Epithelial cell of esophagus (primary cell): ENCODE measurements around the gene LGI4.

Source experiments
- DNase-seq: peaks from one replicate; pipeline ENCODE4 v3.0.0; 2010; ENCODE audit warnings: low read depth
- H3K4me3 ChIP-seq: 2 replicates; pipeline ENCODE4 v1.5.1; 2011; ENCODE audit warnings: mild to moderate bottlenecking, low read length, control low read depth
- CTCF ChIP-seq: IDR thresholded peaks from 2 replicates; pipeline ENCODE4 v1.5.1; 2011; ENCODE audit warnings: low read depth, mild to moderate bottlenecking, low read length, control low read depth, inconsistent platforms; ENCODE audit not compliant: insufficient read depth; ENCODE audit errors: missing control alignments

Gene LGI4

GRCh38 chr19:35134601-35135242 is at the start of gene LGI4:
LGI4 (minus strand) TSS chr19:35135059; CDS start chr19:35134680, 379 bp downstream.
- H3K4me3 ChIP-seq = no peak within 1 kb of the TSS
- DNase-seq = no peak
- TF ChIP-seq CTCF = no peak

GRCh38 chr19:35184267-35184666 is 49.4 kb upstream of the LGI4 start:
- H3K4me3 ChIP-seq = no peak overlapping the region
- no peak for TF ChIP-seq CTCF
- DNase-seq = no peak

GRCh38 chr19:35181387-35181786 is 46.5 kb upstream of the LGI4 start:
- TF ChIP-seq CTCF = no peak
- no peak for DNase-seq
- H3K4me3 ChIP-seq = no peak overlapping the region

- H3K4me3 ChIP-seq = no peak overlapping the region
- TF ChIP-seq CTCF = no peak
Measured at GRCh38 chr19:35179830-35180229, 45.0 kb upstream of the LGI4 start.

GRCh38 chr19:35178701-35179100 is 43.8 kb upstream of the LGI4 start:
- no peak for DNase-seq

More at GRCh38 chr19:35179830-35180229, 45.0 kb upstream of the LGI4 start:
- no peak for DNase-seq

GRCh38 chr19:35177377-35178274 is 42.8 kb upstream of the LGI4 start:
- TF ChIP-seq CTCF = no peak
- no peak overlapping the region for H3K4me3 ChIP-seq
- no peak for DNase-seq

More at GRCh38 chr19:35178701-35179100, 43.8 kb upstream of the LGI4 start:
- no peak overlapping the region for H3K4me3 ChIP-seq
- no peak for TF ChIP-seq CTCF

- no peak for DNase-seq
- H3K4me3 ChIP-seq = no peak overlapping the region
- no peak for TF ChIP-seq CTCF
Measured at GRCh38 chr19:35176181-35176570, 41.3 kb upstream of the LGI4 start.
